ENCODE data around the gene TFPT. TPM values are rescaled to one million over a fixed set of nuclear protein-coding genes. Genes with fewer than 3 reads are reported as not detected.

Gene TFPT
- total and polyA plus RNA-seq, 2 of the 13 experiments (the other 11 are each of a cell fraction or from before 2014, with no cell fraction given) = 8.4 to 10.7 TPM

DNA sequence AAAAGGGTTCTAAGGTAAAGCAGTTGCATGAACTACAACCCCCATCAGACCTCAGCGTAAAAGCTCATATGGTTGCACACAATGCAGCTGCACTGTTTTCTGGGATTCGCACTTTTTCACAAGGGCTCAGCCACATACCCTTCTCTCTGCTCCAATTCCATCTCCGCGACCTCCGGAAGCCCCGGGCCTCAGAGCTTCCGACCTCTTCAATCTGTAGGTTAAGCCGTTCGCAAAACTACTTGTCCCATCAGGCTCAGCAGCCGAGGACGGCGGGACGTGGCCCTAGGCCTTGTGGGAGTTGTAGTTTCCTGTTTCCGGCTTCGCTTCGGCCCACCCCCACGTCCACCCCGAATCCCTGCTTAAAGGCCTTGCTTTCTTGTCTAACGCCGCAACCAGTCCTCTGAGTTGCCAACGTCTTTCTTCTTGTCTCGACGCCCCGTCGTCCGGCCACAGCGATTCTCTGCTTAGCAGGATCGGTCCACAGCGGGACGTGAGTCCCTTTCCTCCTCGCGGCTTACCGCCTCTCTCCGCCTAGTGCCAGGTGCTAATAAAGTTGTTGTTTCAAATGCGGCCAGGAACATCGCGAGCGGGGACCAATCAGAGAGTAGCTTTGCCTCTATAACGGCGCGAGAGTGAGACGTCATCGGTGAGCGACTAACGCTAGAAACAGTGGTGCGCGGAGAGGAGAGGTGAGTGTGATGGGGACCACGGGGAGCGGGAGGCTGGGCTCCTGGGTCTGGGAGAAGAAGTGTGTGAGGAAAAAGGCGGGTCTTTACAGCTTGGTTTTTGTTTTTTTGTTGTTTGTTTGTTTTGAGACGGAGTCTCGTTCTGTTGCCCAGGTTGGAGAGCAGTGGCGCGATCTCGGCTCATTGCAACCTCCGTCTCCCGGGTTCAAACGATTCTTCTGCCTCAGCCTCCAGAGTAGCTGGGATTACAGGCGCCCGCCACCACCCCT is at the start of gene TFPT, which contains the start of gene PRPF31 (continued):
- TF ChIP-seq, protein P1, sequence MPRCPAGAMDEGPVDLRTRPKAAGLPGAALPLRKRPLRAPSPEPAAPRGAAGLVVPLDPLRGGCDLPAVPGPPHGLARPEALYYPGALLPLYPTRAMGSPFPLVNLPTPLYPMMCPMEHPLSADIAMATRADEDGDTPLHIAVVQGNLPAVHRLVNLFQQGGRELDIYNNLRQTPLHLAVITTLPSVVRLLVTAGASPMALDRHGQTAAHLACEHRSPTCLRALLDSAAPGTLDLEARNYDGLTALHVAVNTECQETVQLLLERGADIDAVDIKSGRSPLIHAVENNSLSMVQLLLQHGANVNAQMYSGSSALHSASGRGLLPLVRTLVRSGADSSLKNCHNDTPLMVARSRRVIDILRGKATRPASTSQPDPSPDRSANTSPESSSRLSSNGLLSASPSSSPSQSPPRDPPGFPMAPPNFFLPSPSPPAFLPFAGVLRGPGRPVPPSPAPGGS (CRISPR knock-in tag; IDR thresholded peaks at IDR 0.05) = no peak
- TF ChIP-seq ZNF703 (CRISPR knock-in tag; IDR thresholded peaks at IDR 0.05; ENCODE audit: borderline replicate concordance) = no peak; the same call in 1 of the 2 replicates
- no peak; the same call in 1 of the 2 replicates for TF ChIP-seq ZMAT3 (CRISPR knock-in tag; conservative IDR thresholded peaks at IDR 0.05)
- TF ChIP-seq, protein P2, sequence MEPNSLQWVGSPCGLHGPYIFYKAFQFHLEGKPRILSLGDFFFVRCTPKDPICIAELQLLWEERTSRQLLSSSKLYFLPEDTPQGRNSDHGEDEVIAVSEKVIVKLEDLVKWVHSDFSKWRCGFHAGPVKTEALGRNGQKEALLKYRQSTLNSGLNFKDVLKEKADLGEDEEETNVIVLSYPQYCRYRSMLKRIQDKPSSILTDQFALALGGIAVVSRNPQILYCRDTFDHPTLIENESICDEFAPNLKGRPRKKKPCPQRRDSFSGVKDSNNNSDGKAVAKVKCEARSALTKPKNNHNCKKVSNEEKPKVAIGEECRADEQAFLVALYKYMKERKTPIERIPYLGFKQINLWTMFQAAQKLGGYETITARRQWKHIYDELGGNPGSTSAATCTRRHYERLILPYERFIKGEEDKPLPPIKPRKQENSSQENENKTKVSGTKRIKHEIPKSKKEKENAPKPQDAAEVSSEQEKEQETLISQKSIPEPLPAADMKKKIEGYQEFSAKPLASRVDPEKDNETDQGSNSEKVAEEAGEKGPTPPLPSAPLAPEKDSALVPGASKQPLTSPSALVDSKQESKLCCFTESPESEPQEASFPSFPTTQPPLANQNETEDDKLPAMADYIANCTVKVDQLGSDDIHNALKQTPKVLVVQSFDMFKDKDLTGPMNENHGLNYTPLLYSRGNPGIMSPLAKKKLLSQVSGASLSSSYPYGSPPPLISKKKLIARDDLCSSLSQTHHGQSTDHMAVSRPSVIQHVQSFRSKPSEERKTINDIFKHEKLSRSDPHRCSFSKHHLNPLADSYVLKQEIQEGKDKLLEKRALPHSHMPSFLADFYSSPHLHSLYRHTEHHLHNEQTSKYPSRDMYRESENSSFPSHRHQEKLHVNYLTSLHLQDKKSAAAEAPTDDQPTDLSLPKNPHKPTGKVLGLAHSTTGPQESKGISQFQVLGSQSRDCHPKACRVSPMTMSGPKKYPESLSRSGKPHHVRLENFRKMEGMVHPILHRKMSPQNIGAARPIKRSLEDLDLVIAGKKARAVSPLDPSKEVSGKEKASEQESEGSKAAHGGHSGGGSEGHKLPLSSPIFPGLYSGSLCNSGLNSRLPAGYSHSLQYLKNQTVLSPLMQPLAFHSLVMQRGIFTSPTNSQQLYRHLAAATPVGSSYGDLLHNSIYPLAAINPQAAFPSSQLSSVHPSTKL (CRISPR knock-in tag; IDR thresholded peaks at IDR 0.05) = peak; percentile 25; the same call in 1 of the 2 replicates
- TF ChIP-seq MXI1 (IDR thresholded peaks at IDR 0.05; ENCODE audit: borderline replicate concordance, low read depth, low read length) = peak; percentile 83; the same call in 2 of the 3 replicates
- TF ChIP-seq GTF3A (CRISPR knock-in tag; conservative IDR thresholded peaks at IDR 0.05) = peak; percentile 92
- peak; percentile 97 for TF ChIP-seq PHF8 (CRISPR knock-in tag; IDR thresholded peaks at IDR 0.05)
- peak; percentile 88 for TF ChIP-seq ZSCAN25 (CRISPR knock-in tag; IDR thresholded peaks at IDR 0.05)
- TF ChIP-seq MYPOP (CRISPR knock-in tag; IDR thresholded peaks at IDR 0.05) = peak; percentile 80; the same call in 1 of the 2 replicates
- no peak for TF ChIP-seq CREBL2 (CRISPR knock-in tag; IDR thresholded peaks at IDR 0.05; ENCODE audit: borderline replicate concordance)
- TF ChIP-seq REXO4 (CRISPR knock-in tag; IDR thresholded peaks at IDR 0.05; ENCODE audit: borderline replicate concordance) = no peak
- TF ChIP-seq ELF3 (CRISPR knock-in tag; IDR thresholded peaks at IDR 0.05) = peak; percentile 81
- peak; percentile 100 for TF ChIP-seq CREM (IDR thresholded peaks at IDR 0.05)
- peak; percentile 94 for TF ChIP-seq CREM (CRISPR knock-in tag; IDR thresholded peaks at IDR 0.05)
- TF ChIP-seq ZKSCAN8 (CRISPR knock-in tag; IDR thresholded peaks at IDR 0.05; ENCODE audit: borderline replicate concordance) = no peak; the same call in 1 of the 2 replicates
- no peak for TF ChIP-seq ZNF484 (CRISPR knock-in tag; IDR thresholded peaks at IDR 0.05; ENCODE audit: borderline replicate concordance, low read depth)
- TF ChIP-seq, protein P3, sequence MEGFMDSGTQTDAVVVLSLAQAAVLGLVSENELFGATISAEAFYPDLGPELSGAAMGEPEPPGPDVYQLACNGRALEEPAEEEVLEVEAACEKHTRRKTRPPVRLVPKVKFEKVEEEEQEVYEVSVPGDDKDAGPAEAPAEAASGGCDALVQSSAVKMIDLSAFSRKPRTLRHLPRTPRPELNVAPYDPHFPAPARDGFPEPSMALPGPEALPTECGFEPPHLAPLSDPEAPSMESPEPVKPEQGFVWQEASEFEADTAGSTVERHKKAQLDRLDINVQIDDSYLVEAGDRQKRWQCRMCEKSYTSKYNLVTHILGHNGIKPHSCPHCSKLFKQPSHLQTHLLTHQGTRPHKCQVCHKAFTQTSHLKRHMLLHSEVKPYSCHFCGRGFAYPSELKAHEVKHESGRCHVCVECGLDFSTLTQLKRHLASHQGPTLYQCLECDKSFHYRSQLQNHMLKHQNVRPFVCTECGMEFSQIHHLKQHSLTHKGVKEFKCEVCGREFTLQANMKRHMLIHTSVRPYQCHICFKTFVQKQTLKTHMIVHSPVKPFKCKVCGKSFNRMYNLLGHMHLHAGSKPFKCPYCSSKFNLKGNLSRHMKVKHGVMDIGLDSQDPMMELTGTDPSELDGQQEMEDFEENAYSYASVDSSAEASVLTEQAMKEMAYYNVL (CRISPR knock-in tag; IDR thresholded peaks at IDR 0.05; ENCODE audit: borderline replicate concordance) = no peak
- peak; percentile 17; the same call in 1 of the 2 replicates for TF ChIP-seq ZNF460 (CRISPR knock-in tag; IDR thresholded peaks at IDR 0.05; ENCODE audit: borderline replicate concordance)
- no peak; the same call in 1 of the 2 replicates for TF ChIP-seq NR2F6 (IDR thresholded peaks at IDR 0.05)
- TF ChIP-seq NR2F6 (CRISPR knock-in tag; IDR thresholded peaks at IDR 0.05) = peak; percentile 43; the same call in 1 of the 2 replicates
- TF ChIP-seq MEF2D (CRISPR knock-in tag; IDR thresholded peaks at IDR 0.05) = peak; percentile 88
